GM03348 (cell line): ENCODE measurements around the gene EVX1.

Source experiments
- DNase-seq: peaks from one replicate; pipeline ENCODE4 v3.0.0; 2012; ENCODE audit warnings: low spot score

The EVX1 gene

DNA sequence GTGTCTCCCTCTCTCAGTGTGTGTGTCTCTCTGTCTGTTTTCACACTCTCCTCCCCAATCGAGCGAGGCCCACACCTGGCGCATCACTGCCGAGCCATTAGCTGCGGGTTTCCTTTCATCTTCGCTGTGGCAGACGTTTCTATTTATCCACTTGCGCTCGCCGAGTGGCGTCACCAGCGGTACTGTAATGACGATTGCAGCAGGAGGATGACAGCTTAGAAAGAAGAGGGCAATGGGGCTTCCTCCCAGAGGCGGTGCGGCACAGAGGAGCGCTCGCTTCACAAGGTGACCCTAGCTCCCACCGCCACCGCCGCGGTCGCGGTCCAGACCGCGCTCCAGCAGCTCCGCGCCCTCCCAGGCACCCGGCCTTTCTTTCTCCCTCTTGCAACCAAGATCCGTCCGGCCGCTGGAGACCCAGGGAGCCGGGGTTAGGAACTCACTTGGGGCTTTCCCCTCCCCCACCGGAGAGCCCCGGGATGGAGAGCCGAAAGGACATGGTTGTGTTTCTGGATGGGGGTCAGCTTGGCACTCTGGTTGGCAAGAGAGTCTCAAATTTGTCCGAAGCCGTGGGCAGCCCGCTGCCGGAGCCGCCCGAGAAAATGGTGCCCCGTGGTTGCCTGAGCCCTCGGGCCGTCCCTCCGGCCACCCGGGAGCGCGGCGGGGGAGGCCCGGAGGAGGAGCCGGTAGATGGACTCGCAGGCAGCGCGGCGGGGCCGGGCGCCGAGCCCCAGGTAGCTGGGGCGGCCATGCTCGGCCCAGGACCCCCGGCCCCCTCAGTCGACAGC is at the start of gene EVX1:
EVX1 (plus strand) TSS at position 248 of the 785 bp plus-strand sequence; CDS start at position 477, 229 bp downstream.
- peak; percentile 33 for DNase-seq

DNA sequence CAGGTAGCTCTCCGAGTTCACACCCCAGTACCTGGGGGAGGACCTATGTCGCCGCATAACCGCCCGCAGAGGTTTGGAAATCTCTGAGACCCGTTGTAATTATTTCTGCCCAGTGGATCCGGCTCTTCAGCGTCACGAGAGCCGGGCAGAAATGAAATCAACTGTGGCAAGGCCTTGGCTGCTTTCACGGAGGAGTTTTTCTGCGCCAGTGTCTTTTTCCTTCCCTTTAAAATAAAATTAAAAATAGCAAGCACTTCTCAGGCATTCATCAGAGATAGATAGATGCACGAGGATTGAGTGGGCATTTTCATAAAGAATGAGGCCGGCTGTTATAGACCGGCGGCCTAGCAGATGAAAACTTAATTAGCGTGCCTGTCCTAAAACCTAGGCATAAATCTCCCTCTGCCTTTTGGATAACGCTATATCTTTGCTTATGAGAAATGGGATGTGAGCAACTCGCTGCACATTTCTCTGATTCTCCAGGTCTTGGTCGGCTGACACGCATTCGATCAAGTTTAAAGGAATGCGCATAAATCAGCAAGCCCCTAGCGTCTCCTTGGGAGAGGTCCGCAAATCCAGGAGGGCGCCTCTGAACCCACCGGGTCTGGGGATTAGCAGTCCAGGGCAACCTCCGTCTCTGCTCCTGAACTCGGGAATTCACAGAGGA is 49.1 kb upstream of the EVX1 start:
- DNase-seq = no peak

DNA sequence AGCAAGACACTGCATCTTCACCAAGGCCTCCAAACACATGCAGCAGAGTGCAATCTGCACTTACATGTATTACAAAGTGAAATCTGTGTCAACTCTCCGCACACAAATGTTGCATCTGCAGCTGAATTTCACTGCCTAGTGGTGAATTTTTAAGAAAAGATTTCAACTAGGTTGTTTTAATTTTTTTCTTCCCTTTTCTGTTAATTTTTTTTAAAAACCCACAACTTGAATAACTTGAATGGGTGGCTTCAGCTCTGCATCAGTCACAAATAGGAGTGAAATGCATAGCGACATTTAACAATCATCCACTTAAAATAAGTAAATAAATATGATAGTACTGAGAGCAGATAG is 48.6 kb upstream of the EVX1 start:
- DNase-seq = no peak

DNA sequence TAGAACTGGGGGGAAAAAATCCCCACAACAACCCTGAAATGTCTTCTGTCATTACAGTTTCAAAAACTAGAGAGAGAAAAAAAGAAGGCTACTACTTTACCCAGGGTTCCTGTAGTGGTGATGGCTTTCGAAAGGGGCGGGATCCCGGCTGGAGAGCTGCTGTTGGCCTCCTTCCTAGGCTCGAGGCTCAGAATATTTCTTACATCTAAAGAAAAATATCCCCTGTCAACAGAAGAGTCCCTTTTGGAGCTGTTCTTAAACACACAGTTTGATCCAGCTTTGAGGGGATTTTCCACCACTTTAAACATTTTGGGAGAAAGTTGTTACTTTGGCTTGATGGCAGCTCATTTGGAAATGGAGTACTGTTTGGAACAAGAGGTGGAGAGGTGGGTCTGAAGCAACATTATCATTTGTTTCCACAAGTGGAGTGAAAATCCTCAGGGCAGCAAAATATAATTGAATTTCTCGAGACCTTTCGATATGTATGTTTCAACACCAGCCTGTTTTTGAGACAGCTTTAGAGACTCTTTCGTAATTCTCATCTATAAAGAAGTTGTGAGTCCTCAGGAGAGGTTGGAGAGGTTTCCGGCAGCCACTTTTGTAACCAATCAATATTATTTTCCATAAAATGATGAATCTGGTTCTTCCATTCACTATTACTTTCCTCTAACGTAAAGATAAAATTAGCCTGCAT is 47.8 kb upstream of the EVX1 start:
- no peak for DNase-seq

DNA sequence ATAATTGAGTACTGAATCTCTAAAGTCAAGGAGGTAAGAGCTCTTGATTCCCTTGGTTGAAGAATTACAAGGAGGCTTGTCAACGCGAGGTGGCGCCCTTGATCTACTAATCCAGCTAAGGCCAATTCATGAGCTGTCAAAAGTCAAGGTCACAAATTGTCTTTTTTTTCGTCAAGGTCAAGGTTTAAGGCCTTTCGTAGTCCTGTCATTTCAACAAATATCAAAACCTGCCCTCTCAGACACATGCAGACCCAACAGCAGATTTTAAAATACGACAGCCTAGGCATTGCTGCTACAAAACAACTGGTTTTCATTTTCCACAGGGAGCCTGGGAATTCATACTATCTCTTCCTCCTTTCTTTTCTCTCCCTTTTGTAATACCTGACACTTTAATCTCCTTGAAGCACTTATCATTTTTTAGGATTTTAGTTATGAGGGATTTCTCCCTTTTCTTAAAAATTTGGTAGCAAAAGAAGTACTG is 46.3 kb upstream of the EVX1 start:
- peak; percentile 70 for DNase-seq

DNA sequence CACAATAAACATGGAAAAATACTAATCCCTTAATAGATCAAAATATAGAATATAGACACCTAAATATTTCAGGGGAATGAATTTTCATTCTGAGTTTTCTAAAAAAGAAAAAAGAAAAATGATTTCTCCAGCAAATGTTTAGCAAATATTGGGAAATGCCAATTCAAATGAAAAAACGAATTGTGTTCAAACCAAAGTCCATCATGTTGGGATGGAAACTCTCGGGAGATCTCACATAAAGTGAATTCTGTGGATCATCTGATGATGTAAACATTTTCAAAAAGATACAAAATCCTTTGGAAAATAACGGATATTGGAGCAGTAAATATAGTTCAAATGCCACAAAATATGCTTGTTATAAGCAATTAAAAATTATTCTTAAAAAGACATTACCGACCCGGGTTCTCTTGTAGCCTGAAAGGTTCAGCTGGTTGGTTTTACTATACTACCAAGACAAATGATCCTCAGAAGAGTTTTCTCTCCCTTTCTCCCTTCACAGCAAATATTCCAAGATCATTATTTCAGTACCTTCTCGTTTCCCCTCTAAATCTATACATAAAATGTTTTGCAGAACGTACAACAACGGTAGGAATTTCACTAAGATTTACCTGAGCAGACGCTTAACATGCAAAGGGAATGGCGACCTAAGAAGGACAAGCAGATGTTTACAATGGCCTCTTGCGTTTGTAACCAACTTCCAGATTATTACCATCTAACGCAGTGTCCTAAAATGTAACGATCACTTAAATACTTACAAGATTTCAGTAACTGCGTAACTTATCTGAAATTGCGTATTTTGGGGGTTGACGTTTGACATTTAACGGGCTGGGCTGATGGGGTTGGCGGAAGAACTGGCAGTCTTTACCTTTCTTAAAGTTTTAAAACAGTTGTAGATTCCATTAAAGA is 45.2 kb upstream of the EVX1 start:
- DNase-seq = no peak

DNA sequence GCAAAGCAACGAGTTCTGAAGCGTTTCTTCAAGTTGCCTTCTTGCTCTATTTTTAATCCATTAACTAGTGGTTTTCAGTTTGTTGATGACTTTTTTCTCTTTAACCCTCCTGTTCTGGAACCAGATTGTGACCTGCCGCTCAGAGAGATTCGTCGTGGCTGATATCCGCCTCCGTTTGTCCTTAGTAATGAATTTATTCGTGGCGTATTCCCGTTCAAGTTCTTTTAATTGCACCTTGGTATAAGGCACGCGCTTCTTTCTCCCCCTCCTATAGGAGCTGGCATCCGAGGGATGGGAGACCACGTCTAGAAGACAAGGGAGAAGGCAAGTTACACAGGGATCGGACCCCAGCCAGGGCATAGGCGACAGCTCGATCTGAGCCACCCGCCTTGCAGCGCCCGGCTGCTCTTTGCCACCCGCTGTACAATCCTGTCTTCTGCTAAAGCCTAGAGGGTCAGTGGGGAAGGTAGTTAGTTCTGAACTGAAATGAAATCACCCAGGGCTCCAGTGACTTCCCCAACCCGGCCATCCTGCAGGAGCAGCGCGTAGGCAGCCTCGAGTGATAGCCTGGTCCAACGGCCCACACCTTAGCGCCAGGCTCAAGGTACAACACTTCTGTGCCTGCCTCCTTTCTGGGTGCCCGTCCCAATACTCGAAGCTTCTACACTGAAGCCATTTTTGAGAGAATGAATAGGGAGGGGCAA is 44.3 kb upstream of the EVX1 start:
- no peak for DNase-seq

DNA sequence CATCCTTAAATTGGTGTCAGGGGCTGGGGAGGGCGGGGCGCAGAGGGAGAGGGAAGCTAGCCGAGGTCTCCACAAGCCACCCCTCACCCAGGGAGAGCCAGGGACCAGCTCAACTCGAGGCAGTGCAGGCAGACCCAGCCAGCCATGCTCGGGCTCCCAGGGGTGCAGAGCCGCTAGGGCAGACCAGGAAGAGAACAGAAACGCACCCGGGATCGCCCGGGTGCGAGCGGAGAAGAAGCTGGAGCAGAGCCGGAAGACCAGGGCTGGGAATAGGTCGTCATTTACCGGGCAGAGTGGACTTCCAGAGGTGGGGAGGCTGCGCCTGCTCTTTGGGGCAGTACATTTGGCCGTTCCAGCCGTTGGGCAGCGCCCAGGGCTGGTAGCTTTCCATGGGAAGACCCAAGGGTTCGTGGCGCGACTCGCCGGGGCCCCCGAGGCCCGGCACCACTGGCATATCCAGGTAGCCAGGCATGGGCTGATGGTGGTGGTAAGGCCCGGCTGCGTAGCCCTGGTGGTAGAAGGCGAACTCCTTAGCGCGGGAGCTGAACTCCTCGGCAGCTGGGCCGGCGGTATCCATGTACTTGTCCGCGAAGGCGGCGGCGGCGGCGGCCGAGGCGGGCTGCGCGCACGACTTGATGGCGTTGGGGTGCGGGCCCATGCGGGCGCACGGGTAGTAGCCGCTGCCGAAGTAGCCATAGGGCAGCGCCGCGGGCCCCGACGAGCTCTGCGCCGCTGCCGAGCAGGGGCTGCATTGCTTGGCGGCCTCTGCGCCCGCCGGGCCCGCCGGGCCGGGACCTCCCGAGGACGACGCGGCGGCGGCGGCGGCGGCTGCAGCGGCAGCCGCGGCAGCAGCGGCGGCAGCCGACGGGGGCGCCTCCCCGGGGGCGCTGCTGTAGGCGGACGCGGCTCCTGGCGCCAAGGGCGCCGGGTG is 43.5 kb upstream of the EVX1 start:
- peak; percentile 45 for DNase-seq

DNA sequence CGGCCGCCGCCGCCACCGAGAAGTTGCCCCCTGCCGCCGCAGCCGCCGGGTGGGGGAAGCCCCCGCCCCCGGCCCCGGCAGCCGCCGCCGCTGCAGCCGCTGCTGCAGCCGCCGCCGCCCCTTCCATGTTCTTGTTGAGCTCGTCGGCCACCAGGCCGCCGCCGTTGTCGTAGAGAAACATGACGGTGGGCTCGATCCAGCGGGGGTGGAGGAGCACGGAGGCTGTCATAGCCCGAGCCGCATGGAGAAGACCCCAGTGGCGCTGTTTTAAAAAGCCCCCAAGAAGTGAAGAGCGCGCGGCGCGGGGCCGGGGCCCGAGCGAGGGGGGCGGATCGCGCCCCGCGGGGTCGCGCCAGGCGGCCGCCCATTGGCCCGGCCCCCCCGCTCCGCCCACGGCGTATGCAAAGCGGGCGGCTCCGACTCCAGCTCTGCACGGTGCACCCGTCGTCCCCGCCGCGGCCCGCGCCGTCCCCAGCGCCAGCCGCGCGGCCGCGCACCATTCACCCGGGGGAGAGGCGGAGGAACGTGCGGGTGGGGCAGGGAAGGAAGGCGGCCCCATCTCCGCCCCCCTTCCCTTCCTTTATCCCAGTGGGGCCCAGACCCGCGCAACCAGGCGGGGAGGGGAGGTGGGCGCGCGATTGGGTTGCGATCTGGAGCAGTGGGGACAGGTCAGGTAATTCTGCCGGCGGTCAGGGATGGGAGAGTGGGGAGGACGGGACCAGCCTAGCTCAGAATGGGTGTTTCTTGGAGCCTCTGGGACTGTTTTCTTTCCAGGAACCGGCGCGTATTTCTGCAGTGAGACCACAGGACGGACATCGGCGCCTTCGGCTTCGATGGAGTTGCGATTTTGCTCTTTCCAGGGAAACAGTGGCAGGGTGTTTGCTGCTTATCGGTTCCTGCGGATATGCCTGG is 42.5 kb upstream of the EVX1 start, which contains the start of gene HOXA13:
HOXA13 (minus strand) TSS at position 243 of the 912 bp plus-strand sequence; CDS start at position 229, 14 bp downstream.
- DNase-seq = peak; percentile 82

DNA sequence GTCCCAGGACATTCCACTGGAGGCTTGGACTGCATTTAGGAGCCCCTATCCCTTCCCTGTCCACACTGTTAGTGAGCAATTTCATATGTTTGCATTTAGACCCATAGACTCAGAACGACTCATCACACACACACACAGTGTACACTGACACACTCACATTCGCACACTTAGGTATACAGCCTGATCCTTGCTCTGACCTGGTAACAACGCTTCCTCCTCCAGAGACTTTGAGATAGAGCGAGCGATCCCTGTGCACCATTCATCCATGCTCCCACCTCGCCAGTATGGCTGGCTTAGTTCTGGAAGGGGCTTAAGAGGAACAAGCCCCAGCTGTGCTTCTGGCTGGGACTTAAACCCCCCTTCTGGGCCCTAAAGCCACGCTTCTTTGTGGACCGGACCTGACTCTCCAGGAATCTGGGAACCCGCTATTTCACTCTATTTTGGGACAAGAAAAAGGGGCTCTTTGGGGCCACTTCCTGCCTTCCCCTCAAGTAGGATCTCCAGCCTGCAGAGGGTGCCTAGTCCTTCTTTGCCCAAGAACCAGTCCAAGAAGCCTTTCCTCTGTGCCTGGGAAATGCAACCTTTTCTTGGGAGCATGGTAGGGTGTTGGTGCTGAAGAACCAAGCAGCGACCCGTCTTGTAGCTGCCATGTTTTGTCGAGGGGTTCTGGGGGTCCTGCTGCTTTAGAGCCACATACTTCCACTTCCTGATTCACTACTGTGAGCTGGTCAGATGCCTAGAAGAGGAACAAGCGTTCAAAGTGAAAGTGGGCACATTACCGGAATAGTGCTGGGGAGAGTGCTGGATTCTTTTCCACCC is 41.6 kb upstream of the EVX1 start:
- no peak for DNase-seq

DNA sequence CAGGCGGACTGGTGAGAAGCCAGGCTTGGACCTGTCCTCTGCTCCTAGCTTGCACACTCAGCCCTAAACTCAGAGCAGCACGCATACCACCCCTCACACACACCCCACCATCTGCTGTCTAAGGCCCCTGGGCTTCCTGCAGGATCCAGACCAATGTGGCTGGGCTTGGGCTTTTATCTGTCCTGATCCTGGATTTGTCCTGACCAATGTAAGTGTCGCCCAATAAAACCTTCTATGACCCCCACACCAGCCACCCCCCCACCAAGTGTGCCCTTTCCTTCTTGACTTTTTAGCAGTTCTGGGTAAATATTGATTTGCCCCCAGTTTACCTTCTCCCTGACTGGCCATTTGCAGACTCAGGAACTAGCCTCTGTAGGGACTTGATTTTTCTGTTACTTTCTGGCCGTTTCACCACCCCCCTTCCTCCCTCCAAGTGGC is 41.0 kb upstream of the EVX1 start:
- no peak for DNase-seq

DNA sequence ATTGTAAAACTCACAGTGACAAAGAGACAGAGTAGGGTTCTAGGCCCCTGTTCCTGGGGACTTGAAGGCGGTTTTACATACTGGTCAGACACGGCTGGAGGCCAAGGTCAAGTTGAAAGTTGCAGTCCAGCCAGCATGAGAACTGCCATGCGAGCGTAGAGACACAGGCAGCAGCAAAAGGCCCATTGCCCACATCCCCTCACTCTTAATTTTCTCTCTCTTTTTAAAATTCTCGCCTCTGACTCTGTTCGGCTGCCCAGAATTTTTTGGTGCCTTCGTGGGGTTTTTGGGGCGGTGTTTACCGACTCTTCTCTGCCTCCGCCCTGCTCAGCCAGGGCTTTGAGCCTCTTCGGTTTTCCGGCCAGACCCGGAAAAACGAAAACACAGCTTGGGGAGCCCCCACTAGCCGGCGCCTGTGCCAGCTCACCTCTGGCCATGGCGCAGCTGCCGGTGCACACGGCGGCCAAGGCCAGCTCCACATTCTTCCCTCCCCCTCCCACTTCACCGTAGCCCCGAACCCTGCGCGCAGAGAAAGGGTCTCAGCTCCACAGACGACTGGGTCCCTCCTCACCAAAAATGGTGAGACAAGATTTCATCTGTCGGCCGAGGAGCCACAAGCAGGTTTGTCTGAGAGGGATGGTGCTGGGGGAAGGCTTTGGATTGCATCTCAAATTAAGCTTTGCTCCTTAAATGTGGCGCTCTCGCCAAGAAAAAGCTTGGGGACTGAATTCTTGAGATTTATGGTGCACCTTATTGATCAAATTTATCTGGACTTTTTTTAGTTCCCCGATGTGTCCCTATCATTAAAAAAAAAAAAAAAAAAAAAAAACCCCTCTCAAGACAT is 40.4 kb upstream of the EVX1 start:
- DNase-seq = no peak

DNA sequence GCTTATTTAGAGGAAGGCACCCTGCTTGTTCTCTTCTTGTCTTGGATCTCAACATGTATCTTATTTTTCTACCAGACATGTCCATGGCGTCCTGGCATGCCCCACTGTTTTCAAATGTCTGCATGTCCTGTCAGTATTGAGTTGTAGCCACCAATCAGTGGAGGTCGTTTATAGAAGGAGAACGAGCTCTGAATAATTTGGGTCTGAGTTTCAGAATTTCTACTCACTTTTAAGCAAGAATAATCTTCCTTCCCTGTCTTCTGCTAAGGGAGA is 39.8 kb upstream of the EVX1 start:
- no peak for DNase-seq

DNA sequence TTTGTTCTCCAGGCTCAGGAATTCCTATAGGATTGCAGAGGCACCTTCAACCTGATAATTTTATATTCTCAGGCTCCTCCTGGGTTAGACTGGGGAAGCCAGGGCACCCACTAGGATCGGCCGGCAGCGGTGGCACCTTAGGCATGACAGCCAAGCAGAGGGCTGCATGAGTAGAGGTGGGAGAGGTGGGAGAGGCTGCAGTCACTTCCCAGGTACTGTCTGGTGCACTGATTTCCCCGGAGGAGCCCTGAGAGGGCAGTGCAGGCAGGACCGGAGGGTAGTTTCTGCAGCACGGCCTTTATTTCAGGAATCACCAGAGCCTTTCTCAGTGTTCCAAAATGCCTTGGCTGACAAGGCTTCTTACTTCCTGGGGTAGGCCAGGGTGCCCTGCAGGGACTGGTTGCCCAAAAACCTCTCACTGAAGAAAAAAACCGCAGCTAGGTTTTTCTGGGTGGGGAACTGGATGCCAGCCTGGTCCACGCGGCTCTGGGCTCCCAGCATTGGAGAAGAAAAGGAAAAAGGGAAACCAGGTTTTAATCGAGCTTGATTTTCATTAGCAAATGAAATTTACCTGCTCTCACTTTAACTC is 39.1 kb upstream of the EVX1 start:
- no peak for DNase-seq

DNA sequence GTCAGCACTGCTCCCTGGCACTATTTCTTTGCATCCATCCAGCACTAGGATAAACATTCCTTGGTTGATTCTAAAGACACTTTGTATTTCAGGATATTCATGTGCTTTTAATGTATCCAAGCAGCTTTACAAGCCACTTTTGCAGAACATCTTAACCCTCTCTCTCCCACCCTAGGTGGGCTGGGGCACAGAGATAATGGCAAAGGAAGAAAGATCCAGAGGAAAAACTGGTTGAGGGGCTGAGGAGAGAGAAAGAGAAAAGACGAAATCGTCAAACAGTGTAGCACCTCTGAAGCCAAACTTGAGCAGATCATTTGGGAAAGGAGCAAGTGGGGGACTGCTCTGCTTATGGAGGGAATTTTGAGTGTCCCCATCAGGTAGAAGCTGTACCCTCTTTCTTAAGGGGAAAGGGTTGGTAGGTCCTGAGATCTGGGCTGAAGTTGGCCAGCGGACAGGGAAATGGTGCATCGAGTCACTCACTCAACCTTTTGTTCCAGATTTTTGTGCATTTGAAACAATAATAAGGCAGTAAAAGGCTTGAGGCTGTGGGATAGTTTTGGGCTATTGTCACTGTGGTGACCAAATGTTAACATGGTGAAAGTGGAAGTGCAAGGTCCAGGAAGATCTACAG is 38.5 kb upstream of the EVX1 start:
- DNase-seq = no peak

DNA sequence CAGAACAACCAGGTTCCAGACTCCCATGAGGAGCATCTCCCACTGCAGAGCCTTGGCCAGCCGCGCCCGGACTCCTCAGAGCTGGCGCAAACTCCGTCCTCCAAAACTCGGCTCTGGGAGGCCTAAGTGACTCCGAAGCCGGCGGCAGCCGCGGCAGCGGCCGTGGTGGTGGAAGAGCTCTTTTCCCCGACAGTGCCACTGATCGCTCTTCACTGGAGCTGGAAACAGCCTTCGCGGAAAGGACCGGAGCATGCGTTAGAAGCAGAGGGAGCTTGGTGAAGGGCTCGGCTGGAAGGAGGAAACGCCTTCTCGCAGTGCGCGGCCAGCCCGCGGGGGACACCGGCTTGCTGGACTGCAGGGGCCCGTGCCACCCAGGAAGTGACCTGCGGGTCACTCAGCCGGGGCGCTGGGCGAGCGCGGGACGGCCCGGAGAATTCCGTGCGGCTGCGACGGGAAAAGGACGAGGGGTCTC is 37.7 kb upstream of the EVX1 start:
- peak; percentile 44 for DNase-seq
